MM.1S (cell line): ENCODE data around the gene ITFG1.
"Not testable (repeated sequence)": the region's sequence is repeated elsewhere in the genome, so short reads cannot be mapped to it uniquely, and the experiment has no call there.

Source experiments
- EZH2 ChIP-seq: fragments of 300-600 bp; sonication (generic); optimal IDR thresholded peaks from 2 replicates; pipeline ENCODE3; 2017; ENCODE audit warnings: low read depth, mild to moderate bottlenecking, antibody characterized with exemption, low read length, mixed read lengths
- TF ChIP-seq, protein P1 (sequence below): fragments of 300-600 bp; sonication (generic); IDR thresholded peaks from 2 replicates; pipeline ENCODE4 v1.5.1; 2016; ENCODE audit warnings: antibody characterized with exemption, low read length, mixed read lengths

DNA sequence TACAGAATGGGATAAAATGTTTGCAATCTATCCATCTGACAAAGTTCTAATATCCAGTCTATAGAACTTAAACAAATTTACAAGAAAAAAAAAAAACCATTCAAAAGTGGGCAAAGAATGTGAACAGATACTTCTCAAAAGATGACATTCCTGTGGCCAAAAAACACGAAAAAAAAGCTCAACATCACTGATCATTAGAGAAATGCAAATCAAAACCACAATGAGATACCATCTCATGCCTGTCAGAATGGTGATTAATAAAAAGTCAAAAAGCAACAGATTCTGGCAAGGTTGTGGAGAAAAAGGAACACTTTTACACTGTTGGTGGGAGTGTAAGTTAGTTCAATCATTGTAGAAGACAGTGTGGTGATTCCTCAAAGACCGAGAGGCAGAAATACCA, 26.6 kb downstream of the ITFG1 start:
- TF ChIP-seq, protein P1, sequence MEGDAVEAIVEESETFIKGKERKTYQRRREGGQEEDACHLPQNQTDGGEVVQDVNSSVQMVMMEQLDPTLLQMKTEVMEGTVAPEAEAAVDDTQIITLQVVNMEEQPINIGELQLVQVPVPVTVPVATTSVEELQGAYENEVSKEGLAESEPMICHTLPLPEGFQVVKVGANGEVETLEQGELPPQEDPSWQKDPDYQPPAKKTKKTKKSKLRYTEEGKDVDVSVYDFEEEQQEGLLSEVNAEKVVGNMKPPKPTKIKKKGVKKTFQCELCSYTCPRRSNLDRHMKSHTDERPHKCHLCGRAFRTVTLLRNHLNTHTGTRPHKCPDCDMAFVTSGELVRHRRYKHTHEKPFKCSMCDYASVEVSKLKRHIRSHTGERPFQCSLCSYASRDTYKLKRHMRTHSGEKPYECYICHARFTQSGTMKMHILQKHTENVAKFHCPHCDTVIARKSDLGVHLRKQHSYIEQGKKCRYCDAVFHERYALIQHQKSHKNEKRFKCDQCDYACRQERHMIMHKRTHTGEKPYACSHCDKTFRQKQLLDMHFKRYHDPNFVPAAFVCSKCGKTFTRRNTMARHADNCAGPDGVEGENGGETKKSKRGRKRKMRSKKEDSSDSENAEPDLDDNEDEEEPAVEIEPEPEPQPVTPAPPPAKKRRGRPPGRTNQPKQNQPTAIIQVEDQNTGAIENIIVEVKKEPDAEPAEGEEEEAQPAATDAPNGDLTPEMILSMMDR: not testable (repeated sequence)
- not testable (repeated sequence) for TF ChIP-seq EZH2
